WTC11 (cell line): ENCODE measurements around the gene GPR85. TPM values are rescaled to one million over a fixed set of nuclear protein-coding genes. Genes with fewer than 3 reads are reported as not detected.

ENCODE experiments used
- ATAC-seq: fragments of 200-7000 bp; cut with Tn5 transposase; 2 replicates; pipeline ENCODE4 v1.10.0; 2021; ENCODE audit warnings: mild to moderate bottlenecking, moderate library complexity
- CTCF ChIA-PET: fragments of 300-600 bp; sonication (Branson Sonifier 250); formaldehyde crosslinking; loops from one replicate; lab custom pipeline; 2021; ENCODE audit warnings: antibody characterized with exemption; lab: Charles Lee
- POLR2A ChIA-PET: fragments of 350-600 bp; sonication (Branson Sonifier 250); formaldehyde crosslinking; loops from one replicate; lab custom pipeline; 2021; ENCODE audit warnings: antibody characterized with exemption; lab: Charles Lee
- DNase-seq: peaks from one replicate; pipeline ENCODE4 v3.0.0; 2021; ENCODE audit warnings: low spot score
- H3K27ac Mint-ChIP-seq: 2 replicates; pipeline ENCODE4 v1.8.0; 2021; ENCODE audit warnings: mixed read lengths
- H3K27me3 Mint-ChIP-seq: 2 replicates; pipeline ENCODE4 v1.8.0; 2021; ENCODE audit warnings: low read depth, mild to moderate bottlenecking, moderate library complexity, mixed read lengths
- H3K36me3 Mint-ChIP-seq: 2 replicates; pipeline ENCODE4 v1.8.0; 2021; ENCODE audit warnings: mixed read lengths
- H3K4me1 Mint-ChIP-seq: 2 replicates; pipeline ENCODE4 v1.8.0; 2022; ENCODE audit warnings: mixed read lengths
- H3K4me3 Mint-ChIP-seq: 2 replicates; pipeline ENCODE4 v1.8.0; 2021; ENCODE audit warnings: mild to moderate bottlenecking, moderate library complexity, mixed read lengths
- H3K9me3 Mint-ChIP-seq: 2 replicates; pipeline ENCODE4 v1.8.0; 2021; ENCODE audit warnings: mixed read lengths
- CBFB ChIP-seq: sonication (generic); formaldehyde crosslinking; IDR thresholded peaks from 2 replicates; pipeline ENCODE4 v1.8.1; 2022; ENCODE audit warnings: mild to moderate bottlenecking, low read depth, missing genetic modification reagents
- CREM ChIP-seq: sonication (generic); formaldehyde crosslinking; IDR thresholded peaks from 2 replicates; pipeline ENCODE4 v1.8.1; 2022; ENCODE audit warnings: mild to moderate bottlenecking, missing genetic modification reagents, moderate library complexity
- CTCF ChIP-seq: fragments of 200-600 bp; IDR thresholded peaks from 2 replicates; pipeline ENCODE4 v1.8.0; 2022; ENCODE audit warnings: antibody characterized with exemption
- E2F4 ChIP-seq: sonication (generic); formaldehyde crosslinking; IDR thresholded peaks from 2 replicates; pipeline ENCODE4 v1.8.1; 2022; ENCODE audit warnings: low read depth, mild to moderate bottlenecking, moderate library complexity, missing genetic modification reagents, borderline replicate concordance
- ETV6 ChIP-seq: sonication (generic); formaldehyde crosslinking; IDR thresholded peaks from 2 replicates; pipeline ENCODE4 v1.8.1; 2022; ENCODE audit warnings: mild to moderate bottlenecking, missing genetic modification reagents
- FOXK1 ChIP-seq: sonication (generic); formaldehyde crosslinking; IDR thresholded peaks from 2 replicates; pipeline ENCODE4 v1.8.0; 2022; ENCODE audit warnings: mild to moderate bottlenecking, moderate library complexity, missing genetic modification reagents
- MAX ChIP-seq: sonication (generic); formaldehyde crosslinking; IDR thresholded peaks from 2 replicates; pipeline ENCODE4 v1.8.0; 2022; ENCODE audit warnings: mild to moderate bottlenecking, missing genetic modification reagents
- NFATC4 ChIP-seq: fragments of 250-450 bp; sonication (Bioruptor Pico); IDR thresholded peaks from 2 replicates; pipeline ENCODE4 v1.9.0; 2021; ENCODE audit warnings: mild to moderate bottlenecking
- NR1H2 ChIP-seq: sonication (generic); formaldehyde crosslinking; IDR thresholded peaks from 2 replicates; pipeline ENCODE4 v1.9.0; 2021; ENCODE audit warnings: mild to moderate bottlenecking, moderate library complexity, missing genetic modification reagents
- NR2C2 ChIP-seq: sonication (generic); formaldehyde crosslinking; IDR thresholded peaks from 2 replicates; pipeline ENCODE4 v1.8.0; 2022; ENCODE audit warnings: mild to moderate bottlenecking, missing genetic modification reagents
- PREB ChIP-seq: sonication (generic); formaldehyde crosslinking; IDR thresholded peaks from 2 replicates; pipeline ENCODE4 v1.8.1; 2022; ENCODE audit warnings: mild to moderate bottlenecking, missing genetic modification reagents, moderate library complexity, borderline replicate concordance
- TCF7 ChIP-seq: sonication (generic); formaldehyde crosslinking; IDR thresholded peaks from 2 replicates; pipeline ENCODE4 v1.8.0; 2022; ENCODE audit warnings: mild to moderate bottlenecking, low read depth, missing genetic modification reagents, moderate library complexity
- ZBTB21 ChIP-seq: sonication (generic); formaldehyde crosslinking; IDR thresholded peaks from 2 replicates; pipeline ENCODE4 v1.8.1; 2023; ENCODE audit warnings: mild to moderate bottlenecking, missing genetic modification reagents, borderline replicate concordance
- ZMAT4 ChIP-seq: fragments of 250-450 bp; sonication (Bioruptor Pico); IDR thresholded peaks from 2 replicates; pipeline ENCODE4 v1.9.0; 2021; ENCODE audit warnings: mild to moderate bottlenecking
- ZNF232 ChIP-seq: sonication (generic); formaldehyde crosslinking; IDR thresholded peaks from 2 replicates; pipeline ENCODE4 v1.8.0; 2022; ENCODE audit warnings: mild to moderate bottlenecking, missing genetic modification reagents
- ZNF263 ChIP-seq: sonication (generic); formaldehyde crosslinking; IDR thresholded peaks from 2 replicates; pipeline ENCODE4 v1.8.1; 2022; ENCODE audit warnings: low read depth, mild to moderate bottlenecking, moderate library complexity, missing genetic modification reagents
- ZNF396 ChIP-seq: fragments of 250-450 bp; sonication (Bioruptor Pico); IDR thresholded peaks from 2 replicates; pipeline ENCODE4 v1.8.0; 2021; ENCODE audit warnings: mild to moderate bottlenecking, moderate library complexity, borderline replicate concordance
- ZNF416 ChIP-seq: fragments of 250-450 bp; sonication (Bioruptor Pico); IDR thresholded peaks from 2 replicates; pipeline ENCODE4 v1.9.0; 2021; ENCODE audit warnings: mild to moderate bottlenecking, inconsistent platforms
- ZNF423 ChIP-seq: fragments of 250-450 bp; sonication (Bioruptor Pico); IDR thresholded peaks from 2 replicates; pipeline ENCODE4 v2.1.2; 2022; ENCODE audit warnings: mild to moderate bottlenecking, moderate library complexity
- ZNF512 ChIP-seq: sonication (generic); formaldehyde crosslinking; IDR thresholded peaks from 2 replicates; pipeline ENCODE4 v1.8.1; 2022; ENCODE audit warnings: missing genetic modification reagents, borderline replicate concordance
- ZNF671 ChIP-seq: fragments of 250-450 bp; sonication (Bioruptor Pico); IDR thresholded peaks from 2 replicates; pipeline ENCODE4 v1.8.0; 2021; ENCODE audit warnings: mild to moderate bottlenecking
- total RNA-seq: library from RNA; stranded (reverse); gene quantifications from 3 replicates; pipeline ENCODE4 v1.2.3, GENCODE V29; 2021

The GPR85 gene
- total RNA-seq, 1 experiment from 2014 or later: 0.09 TPM

- Mint-ChIP-seq H3K27ac (no peak overlapping the region), H3K9me3 (no peaks in the 10 kb centered on the region), H3K36me3 (no peaks in the 10 kb centered on the region), H3K4me3 (no peak overlapping the region), H3K4me1 (peaks cover 18% of the 10 kb centered on the region), H3K27me3 (peaks cover 78% of the 10 kb centered on the region)
- ChIA-PET POLR2A (no interaction called here), CTCF (no interaction called here)
- DNase-seq (no peak), ATAC-seq (no peak)
- TF ChIP-seq NFATC4 (CRISPR knock-in tag): no peak
- TF ChIP-seq ZNF671 (CRISPR knock-in tag): no peak
- TF ChIP-seq E2F4: no peak
- no peak for TF ChIP-seq ZNF512
- no peak for TF ChIP-seq CTCF
- no peak for TF ChIP-seq ZNF263 (CRISPR knock-in tag)
- TF ChIP-seq ZNF423 (CRISPR knock-in tag): no peak
- no peak for TF ChIP-seq ZMAT4 (CRISPR knock-in tag)
- no peak for TF ChIP-seq NR2C2 (CRISPR knock-in tag)
- no peak for TF ChIP-seq NR1H2 (CRISPR knock-in tag)
- TF ChIP-seq ZNF396: no peak
- TF ChIP-seq ZBTB21: no peak
- no peak for TF ChIP-seq TCF7 (CRISPR knock-in tag)
- no peak for TF ChIP-seq MAX
- TF ChIP-seq FOXK1 (CRISPR knock-in tag): no peak
- no peak for TF ChIP-seq ZNF416
- TF ChIP-seq PREB (CRISPR knock-in tag): no peak
Observed at GRCh38 chr7:113083816-113084495, 2.7 kb downstream of the GPR85 start.

GRCh38 chr7:113083132-113083815 is 3.4 kb downstream of the GPR85 start:
- ATAC-seq (no peak), DNase-seq (no peak)
- ChIA-PET CTCF (no interaction called here), POLR2A (no interaction called here)
- peaks cover 18% of the 10 kb centered on the region for H3K4me1 Mint-ChIP-seq
- no peaks in the 10 kb centered on the region for H3K9me3 Mint-ChIP-seq
- no peak overlapping the region for H3K27ac Mint-ChIP-seq
- TF ChIP-seq ZNF232 (CRISPR knock-in tag): no peak
- no peak for TF ChIP-seq ETV6 (CRISPR knock-in tag)
- TF ChIP-seq CBFB (CRISPR knock-in tag): no peak
- no peak for TF ChIP-seq CREM
- no peaks in the 10 kb centered on the region for H3K36me3 Mint-ChIP-seq
- no peak overlapping the region for H3K4me3 Mint-ChIP-seq
- peaks cover 85% of the 10 kb centered on the region for H3K27me3 Mint-ChIP-seq
